HG02938 (cell line): ENCODE measurements around the gene NAA20.

Experiments used
- ATAC-seq: cut with Tn5 transposase; IDR thresholded peaks from one replicate; pipeline ENCODE4 v1.9.1; 2021; ENCODE audit warnings: mild to moderate bottlenecking, moderate library complexity; ENCODE audit not compliant: unreplicated experiment

The NAA20 gene

DNA sequence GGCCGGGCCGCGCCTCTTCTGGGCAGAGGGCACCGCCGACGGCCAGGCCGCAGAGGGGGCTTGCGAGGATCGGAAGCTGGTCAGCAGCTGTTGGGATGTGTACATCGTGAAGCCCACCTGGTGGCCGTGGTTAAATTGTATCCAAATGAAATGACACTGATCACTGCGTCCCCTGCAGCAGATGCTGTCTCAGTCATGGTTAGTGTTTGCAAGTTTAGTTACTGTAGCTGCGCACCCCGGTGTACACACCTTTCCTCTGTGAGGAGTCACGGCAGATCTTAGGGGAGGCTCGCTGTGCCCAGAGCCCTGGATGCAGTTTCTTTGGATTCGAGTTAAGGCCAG lies 653 bp downstream of the NAA20 start:
- ATAC-seq, result peak; percentile 24

DNA sequence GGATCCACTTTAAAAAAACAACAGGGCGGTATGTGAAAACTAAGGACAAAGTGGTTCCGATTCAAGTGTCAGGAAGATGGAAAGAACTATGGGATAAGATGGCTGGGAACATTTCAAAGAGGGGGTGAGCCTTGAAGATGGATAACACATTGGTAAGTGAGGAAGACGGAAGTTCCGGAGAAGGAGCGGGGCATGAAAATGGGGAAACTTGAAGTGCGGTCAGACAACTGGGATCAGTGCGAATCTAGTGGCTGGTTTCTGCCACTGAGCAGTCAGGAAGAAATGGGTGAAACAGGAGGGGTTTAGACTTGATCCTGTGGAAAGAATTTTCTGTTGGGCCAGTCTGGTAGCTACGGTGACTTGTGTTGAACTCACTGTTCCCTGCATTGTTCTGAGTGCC lies 1.2 kb downstream of the NAA20 start:
- ATAC-seq, result no peak

DNA sequence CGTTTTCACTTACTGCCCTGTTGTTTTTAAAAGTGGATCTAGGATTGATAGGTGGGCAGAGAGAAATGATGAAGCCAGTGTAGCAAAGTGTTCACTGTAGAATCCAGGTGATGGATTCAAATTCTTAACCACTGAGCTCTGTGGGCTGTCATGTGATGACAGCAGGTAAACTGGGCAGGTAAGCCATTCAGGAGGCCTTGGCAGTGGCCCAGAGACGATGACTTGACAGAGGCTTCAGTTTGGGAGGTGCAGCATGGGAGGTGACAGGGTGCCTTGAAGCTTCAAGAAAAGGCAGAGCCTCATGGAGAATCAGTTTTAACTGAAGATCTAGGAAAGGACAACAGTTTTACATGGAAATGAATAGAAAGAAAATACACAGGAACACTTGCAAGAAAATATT lies 2.0 kb downstream of the NAA20 start:
- ATAC-seq, result no peak

DNA sequence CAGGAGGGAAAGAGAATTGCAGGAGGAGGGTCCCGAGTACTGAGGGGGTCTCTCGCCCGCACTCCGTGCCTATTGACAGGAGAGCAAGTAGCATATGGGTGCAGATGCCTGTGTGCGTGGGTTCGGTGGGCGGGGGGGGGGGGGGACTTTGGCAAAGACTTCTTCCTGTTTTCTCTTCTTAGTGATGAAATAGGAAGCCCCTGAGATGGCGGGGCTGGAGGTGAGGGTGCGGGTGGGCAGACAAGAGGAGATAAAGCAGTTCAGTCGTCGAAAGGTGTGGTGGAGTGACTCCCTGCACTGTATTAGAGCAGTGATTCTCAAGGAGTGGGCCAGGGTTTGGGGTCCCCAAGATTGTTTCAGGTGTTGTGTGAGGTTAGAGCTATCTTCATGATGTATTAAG lies 3.7 kb downstream of the NAA20 start:
- ATAC-seq, result no peak

DNA sequence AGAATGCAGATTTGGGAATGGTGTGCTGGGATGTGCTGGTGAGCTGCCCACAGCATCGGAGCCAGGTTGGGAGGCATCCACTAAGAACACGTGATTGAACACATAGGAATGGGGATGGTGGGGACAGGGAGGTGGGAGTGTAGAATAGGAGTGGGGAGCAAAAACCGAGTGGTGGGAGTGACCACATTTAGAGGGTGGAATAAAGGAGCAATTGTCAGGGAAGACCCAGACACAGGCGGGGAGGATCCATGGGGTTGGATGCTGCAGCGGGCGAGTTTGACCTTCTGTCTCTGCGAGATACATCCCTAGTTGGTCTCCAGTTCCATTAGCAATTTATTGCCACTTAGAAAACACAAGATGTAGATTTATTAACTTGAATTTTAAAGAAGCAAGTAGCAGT lies 4.7 kb downstream of the NAA20 start:
- ATAC-seq, result no peak

DNA sequence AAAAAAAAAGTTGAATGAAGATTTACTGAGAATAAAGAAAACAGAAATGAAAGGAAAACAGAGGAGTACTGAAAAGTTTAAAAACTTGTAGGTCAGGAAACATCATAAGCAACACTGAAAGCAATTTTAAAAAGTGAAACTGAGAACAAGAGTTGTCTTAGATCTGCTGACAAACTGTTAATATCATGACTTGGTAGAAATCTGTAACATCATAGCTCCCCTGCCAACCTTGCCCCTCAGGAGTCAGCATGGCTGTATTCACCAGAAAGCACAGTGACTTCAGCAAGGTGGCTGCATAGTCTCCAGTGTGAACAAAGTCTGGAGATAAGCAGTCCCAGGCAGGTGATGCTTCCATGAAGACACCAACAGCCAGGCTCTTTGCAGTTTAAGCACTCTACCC lies 5.3 kb downstream of the NAA20 start:
- ATAC-seq, result peak; percentile 66

DNA sequence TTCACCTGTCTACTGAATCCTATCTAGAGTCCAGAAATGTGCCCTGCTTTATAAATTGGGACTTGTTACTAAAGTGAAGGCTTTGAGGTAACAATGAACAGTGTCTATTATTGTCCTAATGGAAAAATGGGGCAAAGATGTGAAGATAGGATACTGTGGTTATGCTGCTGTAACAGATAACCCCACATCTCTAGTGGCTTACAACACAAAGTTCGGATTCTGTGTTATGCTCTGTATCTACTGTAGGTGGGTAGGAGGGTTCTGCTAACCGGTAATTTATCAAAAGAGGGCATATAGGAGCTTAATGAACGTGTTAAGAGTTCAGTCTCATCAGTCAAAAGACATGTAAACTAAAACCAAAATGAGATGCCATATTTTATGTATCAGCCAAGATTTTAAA lies 6.2 kb downstream of the NAA20 start:
- ATAC-seq, result no peak

DNA sequence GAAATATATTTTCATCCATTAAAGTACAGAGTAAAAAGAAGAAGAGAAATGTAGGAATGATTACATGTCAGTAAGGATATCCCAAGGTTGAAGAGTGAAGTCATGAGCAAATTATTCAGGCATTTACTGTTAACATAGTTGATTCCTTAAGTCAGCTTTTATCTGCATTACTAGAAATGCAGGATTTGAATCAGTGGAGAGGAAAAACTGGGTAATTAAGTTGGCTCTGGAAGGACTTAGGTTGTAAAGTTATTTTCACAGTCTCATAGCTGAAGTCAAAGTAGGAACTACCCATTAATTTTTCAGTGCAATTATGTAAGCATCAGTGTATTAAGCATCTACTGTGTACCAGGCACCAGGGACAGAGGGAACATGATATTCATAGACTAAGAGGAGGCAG lies 7.8 kb downstream of the NAA20 start:
- no peak for ATAC-seq

DNA sequence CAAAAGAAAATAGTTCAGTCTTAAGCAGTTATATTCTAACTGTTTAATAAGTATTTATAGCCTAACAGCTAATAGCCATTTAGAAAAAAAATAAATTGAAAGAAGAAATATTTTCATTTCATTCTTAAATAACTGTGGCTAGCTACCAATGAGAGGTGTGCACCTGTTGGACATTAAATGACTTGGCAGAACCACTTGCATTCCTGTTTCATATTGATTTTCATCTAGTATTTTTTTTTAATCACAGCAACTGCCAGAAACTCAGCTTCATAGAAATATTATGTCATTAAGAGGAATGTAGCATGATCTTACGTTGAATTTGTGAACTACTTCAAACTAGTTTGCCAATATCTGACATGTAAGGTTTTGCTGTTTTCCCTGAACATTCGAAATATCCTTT lies 10.1 kb downstream of the NAA20 start:
- no peak for ATAC-seq

DNA sequence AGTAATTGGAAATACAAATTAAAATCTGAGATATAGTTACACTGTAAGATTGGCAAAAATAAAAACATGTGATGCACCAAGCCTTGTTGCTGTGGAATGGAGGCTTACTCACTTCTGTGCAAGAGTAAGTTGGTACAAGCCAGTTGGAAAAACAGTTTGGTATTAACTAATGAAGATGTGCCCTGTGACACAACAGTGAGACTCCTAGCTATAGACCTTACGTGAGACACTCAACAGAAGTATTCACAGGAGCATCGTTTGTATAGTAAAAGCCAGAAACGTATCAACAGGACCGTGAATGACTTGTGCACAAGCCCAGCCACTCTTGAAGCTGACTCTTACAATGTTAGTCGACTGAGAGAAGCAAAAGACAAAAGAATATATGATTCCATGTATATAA lies 14.6 kb downstream of the NAA20 start:
- no peak for ATAC-seq

DNA sequence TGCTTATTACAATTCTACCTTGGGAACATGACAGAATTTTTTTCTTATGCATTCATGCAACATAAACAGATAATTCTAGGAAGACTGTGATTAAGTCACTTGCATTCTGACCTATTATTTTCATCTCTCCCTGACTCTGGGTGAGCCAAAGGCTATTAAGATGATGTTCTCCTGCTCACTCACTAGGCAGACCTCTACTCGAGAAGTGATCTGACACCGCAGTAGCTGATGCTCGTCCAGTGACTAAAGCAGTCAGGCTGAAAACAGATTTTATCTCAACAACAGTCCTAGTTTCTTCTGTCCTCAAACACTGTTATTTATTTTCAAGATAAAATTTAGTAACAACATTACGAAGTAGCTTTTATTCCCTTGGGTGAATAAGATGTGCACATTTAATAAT lies 17.3 kb downstream of the NAA20 start:
- ATAC-seq, result no peak

DNA sequence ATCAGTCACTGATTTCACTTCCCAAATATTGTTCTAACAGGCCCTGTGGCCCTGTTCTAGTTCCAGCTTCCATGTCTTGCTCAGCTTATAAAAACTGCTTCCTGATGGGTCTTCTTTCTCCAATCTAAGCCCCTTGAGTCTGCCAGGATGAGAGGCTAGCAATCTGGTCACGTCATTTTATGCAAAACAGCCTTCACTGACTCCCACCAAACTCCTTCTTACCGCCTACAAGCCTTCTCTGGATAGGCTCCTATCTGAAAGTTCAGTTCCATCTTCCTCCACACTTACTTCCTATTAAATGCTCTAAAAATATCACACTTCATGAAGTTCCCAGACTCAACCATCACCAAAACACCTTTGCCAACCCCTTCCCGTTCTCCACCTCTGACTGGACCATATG lies 19.6 kb downstream of the NAA20 start:
- ATAC-seq, result no peak

DNA sequence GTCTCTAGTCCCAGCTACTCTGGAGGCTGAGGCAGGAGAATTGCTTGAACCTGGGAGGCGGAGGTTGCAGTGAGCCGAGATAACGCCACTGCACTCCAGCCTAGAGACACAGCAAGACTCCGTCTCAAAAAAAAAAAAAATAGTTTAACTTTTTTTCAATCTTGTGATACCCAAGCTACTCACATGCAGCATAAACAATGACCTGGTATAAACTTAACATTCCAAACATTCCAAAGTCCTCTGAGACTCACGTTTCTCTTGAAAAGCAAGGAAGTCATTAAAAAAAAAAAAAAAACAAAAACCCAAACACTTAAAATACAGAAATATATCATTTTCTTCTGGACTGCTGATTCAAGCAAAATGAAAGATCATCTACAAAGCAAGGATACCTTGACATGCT lies 20.8 kb downstream of the NAA20 start:
- no peak for ATAC-seq

DNA sequence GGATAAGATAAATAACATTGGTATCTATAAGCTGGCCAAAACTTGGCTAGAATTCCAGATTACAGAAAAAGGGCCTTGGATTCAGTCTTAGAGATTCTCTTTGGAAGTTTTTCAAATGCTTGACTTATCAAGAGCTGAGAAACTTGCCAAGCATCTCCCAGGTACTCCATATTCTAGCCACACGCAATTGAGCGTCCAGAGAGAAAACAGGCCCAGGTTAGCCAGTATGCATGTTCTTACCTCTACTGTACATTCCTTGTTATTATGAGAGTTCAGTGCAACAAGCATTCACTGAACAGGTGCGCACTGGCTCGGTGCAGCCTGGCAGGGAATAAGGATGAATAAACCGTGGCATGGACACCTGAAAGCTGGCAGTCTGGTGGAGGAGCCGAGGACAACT lies 21.4 kb downstream of the NAA20 start:
- ATAC-seq, result no peak

DNA sequence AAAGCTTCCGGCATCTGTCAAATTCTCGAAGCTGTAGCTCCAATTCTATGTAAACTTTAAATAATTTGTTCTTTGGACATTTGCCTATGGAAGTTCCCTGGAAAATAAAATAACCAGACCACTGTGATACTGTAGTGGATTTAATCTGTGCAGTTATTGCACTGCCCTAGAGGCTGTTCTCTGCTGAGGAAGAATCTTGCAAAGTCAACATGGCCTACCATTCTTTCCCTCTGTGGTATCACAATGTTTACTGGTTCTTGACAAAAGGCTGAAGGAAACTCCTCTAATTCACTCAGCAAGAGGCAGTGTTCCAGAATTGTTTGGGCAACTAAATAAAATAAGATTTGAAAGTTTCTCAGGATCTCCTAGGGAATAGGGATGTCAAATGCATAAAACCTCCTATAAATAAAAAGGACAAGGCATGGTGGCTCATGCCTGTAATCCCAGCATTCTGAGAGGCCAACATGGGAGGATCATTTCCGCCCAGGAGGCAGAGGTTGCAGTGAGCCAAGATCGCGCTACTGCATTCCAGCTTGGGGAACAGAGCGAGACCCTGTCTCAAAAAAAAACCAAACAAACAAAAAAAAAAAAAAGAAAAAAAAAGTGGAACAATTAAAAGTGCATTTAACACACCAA lies 22.7 kb downstream of the NAA20 start:
- no peak for ATAC-seq

DNA sequence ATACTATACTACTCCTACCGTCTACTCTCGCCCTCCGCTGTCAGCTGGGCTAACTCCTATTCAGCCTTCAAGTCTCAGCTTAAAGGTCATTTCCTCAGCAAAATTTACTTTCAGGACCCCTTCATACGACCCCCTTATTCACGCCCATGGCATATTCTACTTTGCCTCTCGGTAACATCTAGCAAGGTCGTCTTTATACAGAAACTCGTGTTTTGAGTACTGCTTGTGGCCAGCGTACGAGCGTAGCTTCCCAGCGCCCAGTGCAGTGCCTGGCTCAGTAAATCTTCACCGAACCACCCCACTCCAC lies 34.6 kb downstream of the NAA20 start:
- ATAC-seq, result peak; percentile 18

DNA sequence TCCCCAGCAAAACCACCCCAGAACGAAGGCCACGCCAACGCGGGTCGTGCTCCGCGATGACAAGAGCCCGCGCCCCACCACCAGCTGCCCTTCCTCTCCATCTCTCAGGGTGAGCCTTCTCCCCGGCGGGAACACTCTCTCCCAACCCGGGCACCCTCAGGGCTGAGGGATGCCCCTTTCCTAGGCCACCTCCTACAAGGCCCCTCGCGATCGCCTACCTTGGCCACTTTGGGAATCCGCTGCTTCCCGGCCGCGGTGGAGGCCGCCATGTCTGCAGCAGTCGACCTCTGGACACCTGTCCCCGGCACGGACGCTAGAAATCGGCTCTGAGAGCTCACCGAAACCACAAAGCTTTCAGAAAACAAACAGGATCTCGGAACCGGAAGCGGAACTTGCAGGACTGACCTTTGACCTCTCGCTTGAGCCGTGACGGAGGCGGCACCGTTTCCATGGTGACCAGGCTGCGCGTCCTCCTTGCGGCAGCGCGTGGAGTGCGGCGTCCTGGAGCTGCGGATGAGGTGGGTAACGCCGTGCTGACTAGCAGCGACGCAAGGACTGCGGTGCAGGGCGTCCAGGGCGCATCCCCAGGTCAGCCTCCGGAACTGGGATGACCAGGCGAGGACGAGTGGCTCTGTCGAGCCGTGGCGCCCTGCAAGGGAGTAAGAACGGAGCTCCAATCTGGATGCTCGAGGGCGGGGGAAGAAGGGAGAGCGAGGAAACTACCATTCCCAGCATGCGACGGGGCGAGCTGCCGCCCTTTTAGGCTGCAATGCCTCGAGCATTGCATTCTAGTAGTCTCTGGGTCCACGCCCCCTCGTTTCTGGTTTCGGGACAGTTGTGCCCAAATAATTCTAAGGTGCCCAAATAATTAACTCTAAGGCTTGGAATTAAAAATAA lies 35.2 kb downstream of the NAA20 start, which contains the start of the genes CFAP61 and CRNKL1:
CFAP61 (plus strand) TSS at position 459 of the 897 bp plus-strand sequence. CDS start 4,122 bp downstream, outside the sequence.
CRNKL1 (minus strand) TSS at position 393 of the 897 bp plus-strand sequence; CDS start at position 269, 124 bp downstream.
- ATAC-seq, result peak; percentile 87

DNA sequence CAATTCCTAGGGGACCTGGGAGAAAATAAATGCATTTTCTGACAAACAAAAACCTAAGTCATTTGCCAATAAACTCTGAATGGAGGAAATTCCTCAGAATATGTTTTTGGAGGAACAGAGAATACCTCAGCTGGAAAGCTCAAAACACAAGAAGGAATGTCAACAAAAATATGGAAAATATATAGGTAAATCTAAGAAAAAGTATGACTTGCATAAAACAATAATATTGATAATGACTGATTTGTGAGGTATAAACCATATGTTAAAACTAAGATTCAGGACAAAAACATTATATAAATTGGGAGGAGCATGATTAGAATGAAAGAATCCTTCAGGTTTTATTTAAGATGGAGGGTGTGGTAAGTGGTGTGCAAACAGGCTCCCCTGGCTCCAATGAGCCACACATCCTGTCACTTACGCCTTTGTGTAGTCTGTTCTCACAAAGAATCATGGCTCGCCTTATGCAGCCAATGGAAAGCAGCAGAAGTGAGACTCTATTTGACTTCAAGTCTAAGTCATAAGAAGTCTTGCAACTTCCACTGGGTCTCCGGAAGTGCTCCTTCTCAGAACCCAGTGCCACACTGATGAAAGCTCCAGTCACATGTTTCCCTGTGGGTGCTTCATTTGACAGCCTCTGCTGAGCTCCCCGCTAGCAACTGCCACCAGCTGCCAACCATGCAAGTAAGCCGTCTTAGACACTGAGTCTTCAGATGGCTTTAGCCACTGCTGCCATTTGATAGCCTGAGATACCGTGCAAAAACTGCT lies 43.3 kb downstream of the NAA20 start:
- no peak for ATAC-seq

DNA sequence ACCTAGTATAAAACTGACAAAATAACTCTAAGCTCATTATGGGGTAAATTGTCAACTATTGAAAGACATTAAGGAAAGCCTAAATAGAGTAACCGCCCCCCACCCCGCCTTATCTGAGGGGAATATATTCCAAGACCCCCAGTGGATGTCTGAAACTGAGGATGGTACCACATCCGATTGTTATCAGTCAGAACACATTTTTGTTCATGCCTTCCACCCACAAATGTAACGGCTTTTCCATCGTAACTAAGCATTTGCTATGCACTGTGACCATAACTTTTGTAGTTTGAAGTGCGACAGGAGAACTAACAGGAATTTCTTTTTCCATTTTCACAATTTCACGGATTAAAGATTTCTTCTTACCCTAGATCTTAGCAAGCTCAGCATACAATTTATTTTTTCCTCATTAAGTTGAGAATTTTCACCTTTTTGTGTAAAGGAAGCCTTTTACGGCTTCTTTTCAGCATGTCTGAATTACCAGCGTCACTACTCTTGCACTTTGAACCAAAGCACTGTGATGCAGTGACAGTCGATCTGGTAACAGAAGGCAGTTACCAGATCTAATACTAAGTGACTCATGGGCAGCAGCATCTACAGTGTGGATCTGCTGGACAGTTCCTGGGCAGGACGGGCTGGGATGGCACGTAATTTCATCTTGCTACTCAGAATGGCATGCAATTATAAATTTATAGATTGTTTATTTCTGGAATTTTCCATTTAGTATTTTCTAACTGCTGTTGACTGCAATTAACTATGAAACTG lies 47.0 kb downstream of the NAA20 start:
- ATAC-seq, result no peak

DNA sequence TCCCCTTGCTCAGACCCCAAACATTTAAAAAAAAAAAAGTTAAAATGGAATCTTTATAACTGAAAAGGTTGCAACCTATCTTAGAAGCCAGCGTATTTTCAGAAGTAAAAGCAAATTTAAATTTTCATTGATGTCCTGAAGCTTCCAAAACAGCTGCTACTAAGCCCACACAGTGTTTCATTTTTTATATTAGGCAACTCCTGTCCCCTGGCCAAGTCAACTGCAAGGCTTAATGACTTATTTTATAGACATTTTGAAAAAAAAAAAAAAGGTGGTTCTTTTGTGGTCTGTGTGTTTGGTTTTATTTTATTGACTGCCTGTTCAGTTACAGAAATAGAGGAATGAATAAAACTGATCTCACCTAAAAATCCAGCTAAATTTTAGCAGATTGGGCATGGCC lies 48.2 kb downstream of the NAA20 start:
- ATAC-seq, result no peak
